B cell (primary cell): ENCODE results near the gene MYH13. TPM values are rescaled to one million over a fixed set of nuclear protein-coding genes. Genes with fewer than 3 reads are reported as not detected.

Experiments
- ATAC-seq: fragments of 200-7000 bp; cut with Tn5 transposase; one replicate; pipeline ENCODE4 v1.10.0; 2021; ENCODE audit warnings: low read depth, mild to moderate bottlenecking, moderate number of reproducible peaks, moderate library complexity
- CTCF ChIA-PET: fragments of 350-600 bp; sonication (Branson Sonifier 250); formaldehyde crosslinking; loops from one replicate; lab custom pipeline; 2021; ENCODE audit warnings: antibody characterized with exemption, inconsistent platforms; lab: Charles Lee
- POLR2A ChIA-PET: fragments of 350-600 bp; sonication (Branson Sonifier 250); formaldehyde crosslinking; loops from one replicate; lab custom pipeline; 2021; ENCODE audit warnings: antibody characterized with exemption; lab: Charles Lee
- DNase-seq: peaks from one replicate; pipeline ENCODE4 v3.0.0; 2013
- H2AFZ ChIP-seq: 2 replicates; pipeline ENCODE4 v1.6.1; 2012; ENCODE audit warnings: mild to moderate bottlenecking, low read depth, low read length; ENCODE audit not compliant: insufficient read depth, poor library complexity, severe bottlenecking
- H3K27ac ChIP-seq, 2 donors: 1 replicate in 1 of 2; 2 replicates in 1 of 2; pipeline ENCODE4 v1.5.1; 2012 to 2013; ENCODE audit warnings: low read length in 2 of 2, mild to moderate bottlenecking in 2 of 2, moderate library complexity in 1 of 2
- H3K27me3 ChIP-seq, 4 experiments: fragments of 200-600 bp in 1 of 4; sonication (generic) in 1 of 4; replicated peaks in 1 of 4; 1 replicate in 2 of 4; 2 replicates in 2 of 4; pipeline versions ENCODE4 v1.6.1 to v1.7.0; 2013 to 2016; ENCODE audit warnings: low read length in 3 of 4, mild to moderate bottlenecking in 2 of 4, mixed read lengths in 1 of 4, moderate library complexity in 1 of 4; ENCODE audit not compliant: insufficient read depth in 4 of 4, control insufficient read depth in 3 of 4; ENCODE audit errors: control extremely low read depth in 1 of 4
- H3K36me3 ChIP-seq, 2 experiments: replicated peaks in 1 of 2; 1 replicate in 1 of 2; 2 replicates in 1 of 2; pipeline versions ENCODE4 v1.6.1 to v1.7.1; 2013; ENCODE audit warnings: low read length in 1 of 2; ENCODE audit not compliant: insufficient read depth in 2 of 2, control insufficient read depth in 1 of 2; ENCODE audit errors: control extremely low read depth in 1 of 2, extremely low read depth in 1 of 2
- H3K4me1 ChIP-seq, 2 donors: fragments of 200-600 bp in 1 of 2; sonication (generic) in 1 of 2; 1 replicate in 1 of 2; 2 replicates in 1 of 2; pipeline versions ENCODE4 v1.5.1 to v1.6.1; 2013 to 2017; ENCODE audit warnings: low read length in 2 of 2; ENCODE audit not compliant: control insufficient read depth in 2 of 2, insufficient read depth in 2 of 2
- H3K4me2 ChIP-seq: replicated peaks from 2 replicates; pipeline ENCODE3; 2012; ENCODE audit warnings: mild to moderate bottlenecking, low read depth, low read length; ENCODE audit not compliant: poor library complexity, severe bottlenecking
- H3K4me3 ChIP-seq, 5 experiments: fragments of 200-600 bp in 1 of 5; sonication (generic) in 1 of 5; 1 replicate in 3 of 5; 2 replicates in 2 of 5; pipeline versions ENCODE4 v1.5.1 to v1.7.0; 2011 to 2016; ENCODE audit warnings: low read length in 4 of 5, mild to moderate bottlenecking in 4 of 5, low read depth in 2 of 5, control low read depth in 1 of 5, moderate library complexity in 1 of 5; ENCODE audit not compliant: insufficient read depth in 1 of 5; ENCODE audit errors: control extremely low read depth in 1 of 5, extremely low read depth in 1 of 5
- H3K79me2 ChIP-seq: fragments of 200-600 bp; sonication (generic); one replicate; pipeline ENCODE4 v1.6.0; 2016; ENCODE audit warnings: low read length; ENCODE audit not compliant: control insufficient read depth, insufficient read depth
- H3K9ac ChIP-seq: fragments of 200-600 bp; sonication (generic); 2 replicates; pipeline ENCODE4 v1.6.1; 2017; ENCODE audit warnings: mild to moderate bottlenecking, low read length, moderate library complexity
- H3K9me3 ChIP-seq, 3 donors: one replicate each; pipeline versions ENCODE4 v1.6.1 to v1.7.1; 2013; ENCODE audit warnings: low read length in 2 of 3; ENCODE audit not compliant: control insufficient read depth in 2 of 3, insufficient read depth in 1 of 3; ENCODE audit errors: control extremely low read depth in 1 of 3
- H4K20me1 ChIP-seq: 2 replicates; pipeline ENCODE4 v1.6.0; 2012; ENCODE audit warnings: mild to moderate bottlenecking, low read length; ENCODE audit not compliant: insufficient read depth, control insufficient read depth, poor library complexity, severe bottlenecking
- H3K27ac Mint-ChIP-seq: one replicate; pipeline ENCODE4 v1.8.0; 2021; ENCODE audit warnings: mixed read lengths
- H3K27me3 Mint-ChIP-seq: one replicate; pipeline ENCODE4 v1.8.0; 2021; ENCODE audit warnings: mixed read lengths
- H3K4me1 Mint-ChIP-seq: one replicate; pipeline ENCODE4 v1.8.0; 2021; ENCODE audit warnings: mixed read lengths
- H3K4me3 Mint-ChIP-seq: one replicate; pipeline ENCODE4 v1.8.0; 2021; ENCODE audit warnings: mixed read lengths
- H3K9me3 Mint-ChIP-seq: one replicate; pipeline ENCODE4 v1.8.0; 2022; ENCODE audit warnings: mixed read lengths; ENCODE audit not compliant: insufficient read depth
- EZH2 ChIP-seq: IDR thresholded peaks from 2 replicates; pipeline ENCODE4 v1.6.1; 2012; ENCODE audit warnings: borderline replicate concordance, low read depth, mild to moderate bottlenecking, moderate library complexity, low read length; ENCODE audit not compliant: insufficient read depth, poor library complexity, severe bottlenecking
- WGBS: methylation state at CpG from one replicate; pipeline ENCODE4 v1.1.5; 2013; ENCODE audit warnings: missing lambda C conversion rate; ENCODE audit not compliant: insufficient coverage; 5-methylcytosine and 5-hydroxymethylcytosine counted together
- intact Hi-C: fragments of 100-400 bp; cut with micrococcal nuclease; formaldehyde crosslinking; loops from one replicate; pipeline ENCODE4 v1.10.0; 2022
- polyA plus RNA-seq: library from polyadenylated mRNA; depleted of rRNA; stranded (reverse); fragments of >200 nt; gene quantifications from 2 replicates; pipeline ENCODE4 v1.2.3, GENCODE V29; 2012
- total RNA-seq, 2 donors: library from RNA; stranded (reverse); fragments of 120-200 nt in 1 of 2; gene quantifications; 1 replicate in 1 of 2; 2 replicates in 1 of 2; pipeline versions ENCODE4 v1.2.3 to v1.2.4, GENCODE V29; 2013 to 2022
- TF ChIP-seq, protein P1 (sequence below): fragments of 200-600 bp; IDR thresholded peaks from one replicate; pipeline ENCODE4 v1.8.0; 2022; ENCODE audit warnings: antibody characterized with exemption, mild to moderate bottlenecking

MYH13 gene
- total and polyA plus RNA-seq, 2 donors (not counting 1 experiment from before 2014, with no cell fraction given): not detected

DNA sequence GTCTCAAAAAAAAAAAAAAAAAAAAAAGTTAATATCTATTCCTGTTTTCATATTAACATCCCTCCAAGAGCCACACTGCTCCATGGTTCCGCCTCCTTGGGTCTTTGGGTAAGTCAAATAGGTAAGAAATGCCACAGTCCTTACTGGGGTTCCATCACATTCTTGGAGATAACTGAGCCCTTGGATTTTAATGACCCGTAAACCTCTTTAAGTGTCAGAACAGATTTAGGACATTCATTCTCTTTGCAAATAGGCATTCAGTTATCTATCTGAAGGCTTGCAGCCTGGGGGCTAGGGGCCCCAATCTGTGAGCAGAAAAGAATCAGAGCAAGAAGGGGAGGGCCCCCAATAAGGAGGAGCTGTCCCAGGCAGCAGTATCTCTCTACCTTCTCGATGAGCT, 28.0 kb downstream of the MYH13 start:
- POLR2A ChIA-PET: no interaction called here
- no peak for ATAC-seq
- Mint-ChIP-seq H3K4me3 (no peak overlapping the region), H3K9me3 (no peaks in the 10 kb centered on the region), H3K27ac (no peak overlapping the region), H3K4me1 (no peaks in the 10 kb centered on the region), H3K27me3 (peaks cover 17% of the 10 kb centered on the region)
- no peak for DNase-seq
- intact Hi-C loops: no loop called here
- Histone ChIP-seq H3K4me1 (no peaks in the 10 kb centered on the region), H3K79me2 (no peaks in the 10 kb centered on the region), H3K27ac (no peak overlapping the region), H3K9me3 (no peaks in the 10 kb centered on the region), H3K9ac (no peak overlapping the region), H3K4me3 (no peak overlapping the region), H4K20me1 (no peaks in the 10 kb centered on the region), H3K36me3 (no peaks in the 10 kb centered on the region), H3K4me2 (no peak overlapping the region), H3K27me3 (peaks cover 0 to 2% (median 0%) of the 10 kb centered on the region in 4 experiments), H2AFZ (no peak overlapping the region)
- 100% methylated on average over 2 of the region's 3 CpGs for WGBS
- no peak for TF ChIP-seq EZH2
- TF ChIP-seq, protein P1, sequence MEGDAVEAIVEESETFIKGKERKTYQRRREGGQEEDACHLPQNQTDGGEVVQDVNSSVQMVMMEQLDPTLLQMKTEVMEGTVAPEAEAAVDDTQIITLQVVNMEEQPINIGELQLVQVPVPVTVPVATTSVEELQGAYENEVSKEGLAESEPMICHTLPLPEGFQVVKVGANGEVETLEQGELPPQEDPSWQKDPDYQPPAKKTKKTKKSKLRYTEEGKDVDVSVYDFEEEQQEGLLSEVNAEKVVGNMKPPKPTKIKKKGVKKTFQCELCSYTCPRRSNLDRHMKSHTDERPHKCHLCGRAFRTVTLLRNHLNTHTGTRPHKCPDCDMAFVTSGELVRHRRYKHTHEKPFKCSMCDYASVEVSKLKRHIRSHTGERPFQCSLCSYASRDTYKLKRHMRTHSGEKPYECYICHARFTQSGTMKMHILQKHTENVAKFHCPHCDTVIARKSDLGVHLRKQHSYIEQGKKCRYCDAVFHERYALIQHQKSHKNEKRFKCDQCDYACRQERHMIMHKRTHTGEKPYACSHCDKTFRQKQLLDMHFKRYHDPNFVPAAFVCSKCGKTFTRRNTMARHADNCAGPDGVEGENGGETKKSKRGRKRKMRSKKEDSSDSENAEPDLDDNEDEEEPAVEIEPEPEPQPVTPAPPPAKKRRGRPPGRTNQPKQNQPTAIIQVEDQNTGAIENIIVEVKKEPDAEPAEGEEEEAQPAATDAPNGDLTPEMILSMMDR: no peak
- CTCF ChIA-PET: no interaction called here

DNA sequence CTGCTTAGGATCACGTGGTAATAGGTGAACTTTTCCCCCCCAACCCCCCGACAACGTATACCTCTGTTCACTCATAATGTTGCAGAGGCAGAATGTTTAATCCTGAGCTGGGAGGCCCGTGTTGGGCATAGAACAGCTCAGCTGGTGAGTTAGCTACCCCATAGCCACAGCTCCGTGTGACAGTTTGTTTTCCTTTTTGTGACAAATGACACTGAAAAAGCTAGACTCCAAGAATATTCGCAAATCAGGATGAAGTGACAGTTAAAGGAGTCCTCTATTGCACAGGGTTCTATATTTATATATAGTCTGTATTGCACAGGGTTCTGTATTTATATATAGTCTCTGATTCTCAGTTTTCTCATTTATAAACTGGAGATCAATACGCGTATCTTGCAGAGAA, 33.8 kb downstream of the MYH13 start:
- no peaks in the 10 kb centered on the region for H3K9me3 Mint-ChIP-seq
- H3K27me3 Mint-ChIP-seq: peaks cover 12% of the 10 kb centered on the region
- no peak overlapping the region for H2AFZ ChIP-seq
- no peak for DNase-seq
- no peaks in the 10 kb centered on the region for H3K4me1 ChIP-seq
- no peak for TF ChIP-seq EZH2
- TF ChIP-seq, protein P1: no peak
- no peak overlapping the region for H3K4me3 ChIP-seq
- H3K4me2 ChIP-seq: no peak overlapping the region
- H3K4me3 Mint-ChIP-seq: no peak overlapping the region
- H3K36me3 ChIP-seq: no peaks in the 10 kb centered on the region
- no peaks in the 10 kb centered on the region for H3K27me3 ChIP-seq
- WGBS: 85% methylated on average over 6 of the region's 8 CpGs
- no peak overlapping the region for H3K9ac ChIP-seq
- H3K9me3 ChIP-seq: no peaks in the 10 kb centered on the region
- H3K79me2 ChIP-seq: no peaks in the 10 kb centered on the region
- no peaks in the 10 kb centered on the region for H4K20me1 ChIP-seq
- H3K4me1 Mint-ChIP-seq: no peaks in the 10 kb centered on the region
- intact Hi-C loops: no loop called here
- H3K27ac ChIP-seq: no peak overlapping the region
- ChIA-PET CTCF (no interaction called here), POLR2A (no interaction called here)
- no peak for ATAC-seq
- no peak overlapping the region for H3K27ac Mint-ChIP-seq
